Neural cell (in vitro differentiated cells): Measurements from ENCODE around the gene YDJC. TPM values are rescaled to one million over a fixed set of nuclear protein-coding genes. Genes with fewer than 3 reads are reported as not detected.

Source experiments
- H2AFZ ChIP-seq: fragments of 200-600, 300-800 bp; sonication (generic), shearing (Covaris generic); 2 replicates; pipeline ENCODE4 v1.6.0; 2014; ENCODE audit warnings: low read depth, mild to moderate bottlenecking, antibody characterized with exemption, low read length, moderate library complexity
- H3F3A ChIP-seq: fragments of 200-600 bp; shearing (Covaris generic); 2 replicates; pipeline ENCODE4 v1.6.1; 2016; ENCODE audit warnings: mild to moderate bottlenecking, moderate library complexity, mixed read lengths, antibody characterized with exemption, low read length; ENCODE audit not compliant: insufficient read depth, poor library complexity, severe bottlenecking
- H3K27ac ChIP-seq: fragments of 200-600, 300-800 bp; sonication (generic), shearing (Covaris generic); 2 replicates; pipeline ENCODE4 v1.5.1; 2014; ENCODE audit warnings: mild to moderate bottlenecking, low read length, moderate library complexity
- H3K27me3 ChIP-seq: fragments of 300-800, 200-600 bp; sonication (generic), shearing (Covaris generic); 2 replicates; pipeline ENCODE4 v1.6.0; 2014; ENCODE audit warnings: mild to moderate bottlenecking, low read depth, low read length, moderate library complexity; ENCODE audit not compliant: insufficient read depth
- H3K36me3 ChIP-seq: fragments of 300-800, 200-600 bp; sonication (generic), shearing (Covaris generic); 2 replicates; pipeline ENCODE4 v1.5.1; 2014; ENCODE audit warnings: mild to moderate bottlenecking, antibody characterized with exemption, low read length, moderate library complexity; ENCODE audit not compliant: insufficient read depth
- H3K4me2 ChIP-seq: fragments of 300-800, 200-600 bp; sonication (generic), shearing (Covaris generic); 2 replicates; pipeline ENCODE4 v1.6.0; 2014; ENCODE audit warnings: mild to moderate bottlenecking, low read length
- H3K4me3 ChIP-seq: fragments of 300-800, 200-600 bp; sonication (generic), shearing (Covaris generic); 2 replicates; pipeline ENCODE4 v1.5.1; 2014; ENCODE audit warnings: mild to moderate bottlenecking, low read length, moderate library complexity
- H3K79me2 ChIP-seq: fragments of 200-600 bp; shearing (Covaris generic); replicated peaks from 2 replicates; pipeline ENCODE4 v1.6.0; 2014; ENCODE audit warnings: mild to moderate bottlenecking, low read length, moderate library complexity; ENCODE audit not compliant: insufficient read depth
- H3K9ac ChIP-seq: fragments of 300-800, 200-600 bp; sonication (generic), shearing (Covaris generic); 2 replicates; pipeline ENCODE4 v1.6.1; 2016; ENCODE audit warnings: mild to moderate bottlenecking, low read length, mixed read lengths
- H3K9me2 ChIP-seq: fragments of 200-600 bp; shearing (Covaris generic); 2 replicates; pipeline ENCODE4 v1.6.1; 2016; ENCODE audit warnings: mild to moderate bottlenecking, low read length, mixed read lengths; ENCODE audit not compliant: insufficient read depth
- H3K9me3 ChIP-seq: fragments of 200-600, 300-800 bp; sonication (generic), shearing (Covaris generic); 2 replicates; pipeline ENCODE4 v1.6.1; 2016; ENCODE audit warnings: mild to moderate bottlenecking, mixed run types, low read length, moderate library complexity, mixed read lengths
- H4K20me1 ChIP-seq: fragments of 200-600 bp; shearing (Covaris generic); 2 replicates; pipeline ENCODE4 v1.6.1; 2016; ENCODE audit warnings: mild to moderate bottlenecking, mixed run types; ENCODE audit not compliant: insufficient read depth
- CTCF ChIP-seq: fragments of 450-650 bp; IDR thresholded peaks from 2 replicates; pipeline ENCODE4 v1.5.1; 2014; ENCODE audit warnings: antibody characterized with exemption, mild to moderate bottlenecking, moderate library complexity; ENCODE audit not compliant: poor library complexity, severe bottlenecking
- EP300 ChIP-seq: fragments of 450-650 bp; conservative IDR thresholded peaks from 2 replicates; pipeline ENCODE4 v1.6.1; 2014; ENCODE audit warnings: antibody characterized with exemption, mild to moderate bottlenecking, moderate library complexity; ENCODE audit not compliant: poor library complexity, severe bottlenecking
- EZH2 ChIP-seq: fragments of 200-600, 300-800 bp; shearing (Covaris generic), sonication (generic); IDR thresholded peaks from 2 replicates; pipeline ENCODE4 v1.6.1; 2014; ENCODE audit warnings: antibody characterized with exemption, low read length, borderline replicate concordance, mild to moderate bottlenecking; ENCODE audit not compliant: insufficient read depth, poor library complexity, severe bottlenecking
- MXI1 ChIP-seq: fragments of 450-650 bp; conservative IDR thresholded peaks from 2 replicates; pipeline ENCODE4 v1.6.1; 2014; ENCODE audit warnings: antibody characterized with exemption, mild to moderate bottlenecking; ENCODE audit not compliant: poor library complexity, severe bottlenecking
- POLR2AphosphoS5 ChIP-seq: IDR thresholded peaks from 2 replicates; pipeline ENCODE4 v1.6.1; 2012
- RAD21 ChIP-seq: fragments of 450-650 bp; conservative IDR thresholded peaks from 2 replicates; pipeline ENCODE4 v1.6.1; 2014; ENCODE audit warnings: antibody characterized with exemption, mild to moderate bottlenecking, moderate library complexity
- SMC3 ChIP-seq: fragments of 450-650 bp; conservative IDR thresholded peaks from 2 replicates; pipeline ENCODE4 v1.6.1; 2014; ENCODE audit warnings: antibody characterized with exemption, mild to moderate bottlenecking, moderate library complexity; ENCODE audit not compliant: poor library complexity
- TAF1 ChIP-seq: IDR thresholded peaks from 2 replicates; pipeline ENCODE4 v1.6.1; 2012; ENCODE audit warnings: low read depth
- polyA plus RNA-seq: library from polyadenylated mRNA; depleted of rRNA; stranded (reverse); fragments of >200 nt; gene quantifications from 2 replicates; pipeline ENCODE4 v1.2.3, GENCODE V29; 2014
- TF ChIP-seq, protein P1 (sequence below): IDR thresholded peaks from 2 replicates; pipeline ENCODE4 v1.6.1; 2012; ENCODE audit warnings: borderline replicate concordance

YDJC gene
- polyA plus RNA-seq, 1 donor from 2014 or later, result 20.0 TPM

DNA sequence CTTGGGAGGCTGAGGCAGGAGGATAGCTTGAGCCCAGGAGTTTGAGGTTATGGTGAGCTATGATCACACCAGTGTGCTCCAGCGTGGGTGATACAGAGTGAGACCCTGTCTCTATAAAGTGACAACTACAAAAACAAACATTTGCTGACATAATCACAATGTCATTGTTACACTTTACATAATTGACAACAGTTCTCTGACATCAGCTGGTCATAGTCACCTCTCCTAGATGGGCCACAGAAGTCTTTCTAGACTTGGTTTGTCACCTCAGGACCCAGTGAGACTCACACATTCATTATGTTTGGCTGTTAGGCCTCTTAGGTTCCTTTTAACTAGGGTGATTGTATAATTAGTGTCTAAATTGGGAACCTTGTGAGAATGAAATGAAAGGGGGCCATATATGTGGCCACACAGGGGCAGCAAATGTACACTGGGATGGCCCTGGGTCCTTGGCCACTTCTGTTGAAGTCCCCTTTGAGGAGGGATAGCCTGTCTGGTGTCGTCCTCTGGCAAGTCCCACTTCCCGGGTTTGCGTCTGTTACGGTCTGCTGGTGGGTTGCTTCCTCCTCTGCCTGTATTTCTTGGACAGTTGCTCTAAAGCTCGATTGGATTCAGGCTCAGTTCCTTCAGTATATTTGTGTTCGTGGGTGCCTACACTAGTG is 30.2 kb upstream of the YDJC start:
- H3K27ac ChIP-seq, result no peak overlapping the region
- no peaks in the 10 kb centered on the region for H3K9me2 ChIP-seq
- H3K79me2 ChIP-seq, result no peaks in the 10 kb centered on the region
- no peak overlapping the region for H3K4me2 ChIP-seq
- H3K4me3 ChIP-seq, result no peak overlapping the region
- peaks cover 7% of the 10 kb centered on the region for H3K27me3 ChIP-seq
- no peak overlapping the region for H2AFZ ChIP-seq
- H3F3A ChIP-seq, result no peaks in the 10 kb centered on the region
- TF ChIP-seq, protein P1, sequence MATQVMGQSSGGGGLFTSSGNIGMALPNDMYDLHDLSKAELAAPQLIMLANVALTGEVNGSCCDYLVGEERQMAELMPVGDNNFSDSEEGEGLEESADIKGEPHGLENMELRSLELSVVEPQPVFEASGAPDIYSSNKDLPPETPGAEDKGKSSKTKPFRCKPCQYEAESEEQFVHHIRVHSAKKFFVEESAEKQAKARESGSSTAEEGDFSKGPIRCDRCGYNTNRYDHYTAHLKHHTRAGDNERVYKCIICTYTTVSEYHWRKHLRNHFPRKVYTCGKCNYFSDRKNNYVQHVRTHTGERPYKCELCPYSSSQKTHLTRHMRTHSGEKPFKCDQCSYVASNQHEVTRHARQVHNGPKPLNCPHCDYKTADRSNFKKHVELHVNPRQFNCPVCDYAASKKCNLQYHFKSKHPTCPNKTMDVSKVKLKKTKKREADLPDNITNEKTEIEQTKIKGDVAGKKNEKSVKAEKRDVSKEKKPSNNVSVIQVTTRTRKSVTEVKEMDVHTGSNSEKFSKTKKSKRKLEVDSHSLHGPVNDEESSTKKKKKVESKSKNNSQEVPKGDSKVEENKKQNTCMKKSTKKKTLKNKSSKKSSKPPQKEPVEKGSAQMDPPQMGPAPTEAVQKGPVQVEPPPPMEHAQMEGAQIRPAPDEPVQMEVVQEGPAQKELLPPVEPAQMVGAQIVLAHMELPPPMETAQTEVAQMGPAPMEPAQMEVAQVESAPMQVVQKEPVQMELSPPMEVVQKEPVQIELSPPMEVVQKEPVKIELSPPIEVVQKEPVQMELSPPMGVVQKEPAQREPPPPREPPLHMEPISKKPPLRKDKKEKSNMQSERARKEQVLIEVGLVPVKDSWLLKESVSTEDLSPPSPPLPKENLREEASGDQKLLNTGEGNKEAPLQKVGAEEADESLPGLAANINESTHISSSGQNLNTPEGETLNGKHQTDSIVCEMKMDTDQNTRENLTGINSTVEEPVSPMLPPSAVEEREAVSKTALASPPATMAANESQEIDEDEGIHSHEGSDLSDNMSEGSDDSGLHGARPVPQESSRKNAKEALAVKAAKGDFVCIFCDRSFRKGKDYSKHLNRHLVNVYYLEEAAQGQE, result no peak
- TF ChIP-seq EP300 (no peak), RAD21 (no peak), TAF1 (no peak), CTCF (no peak), MXI1 (no peak), POLR2AphosphoS5 (no peak), EZH2 (no peak), SMC3 (no peak)
- H3K9ac ChIP-seq, result no peak overlapping the region
- no peaks in the 10 kb centered on the region for H4K20me1 ChIP-seq
- no peaks in the 10 kb centered on the region for H3K36me3 ChIP-seq
- no peaks in the 10 kb centered on the region for H3K9me3 ChIP-seq

- no peak overlapping the region for H3K27ac ChIP-seq
- peak overlapping the region; percentile 71 for H3K4me3 ChIP-seq
- H3K4me2 ChIP-seq, result no peak overlapping the region
- no peak overlapping the region for H2AFZ ChIP-seq
- no peaks in the 10 kb centered on the region for H4K20me1 ChIP-seq
- H3K9ac ChIP-seq, result peak overlapping the region; percentile 49
- no peaks in the 10 kb centered on the region for H3K9me2 ChIP-seq
- TF ChIP-seq POLR2AphosphoS5 (peak; percentile 8), CTCF (peak; percentile 31), MXI1 (peak; percentile 28), RAD21 (no peak)
- TF ChIP-seq, protein P1, result no peak
- peaks cover 2% of the 10 kb centered on the region for H3K79me2 ChIP-seq
- no peaks in the 10 kb centered on the region for H3K36me3 ChIP-seq
- no peaks in the 10 kb centered on the region for H3K9me3 ChIP-seq
- H3F3A ChIP-seq, result no peaks in the 10 kb centered on the region
- H3K27me3 ChIP-seq, result peaks cover 7% of the 10 kb centered on the region
Observed at GRCh38 chr22:21657360-21658032, 27.7 kb upstream of the YDJC start.
